ENCODE data around the gene MAP3K7CL. TPM values are rescaled to one million over a fixed set of nuclear protein-coding genes. Genes with fewer than 3 reads are reported as not detected.

The MAP3K7CL gene
- total RNA-seq, 1 donor from 2014 or later = 67.3 TPM

- Histone ChIP-seq H3K27me3 (ENCODE audit: insufficient read depth, low read length) (no peaks in the 10 kb centered on the region), H2AFZ (ENCODE audit: low read depth, low read length) (no peak overlapping the region), H3K4me3 (ENCODE audit: insufficient read depth, low read depth, low read length) (no peak overlapping the region), H3K9ac (ENCODE audit: low read length) (no peak overlapping the region), H3K4me1 (ENCODE audit: insufficient read depth, low read length) (peaks cover 15% of the 10 kb centered on the region), H4K20me1 (ENCODE audit: insufficient read depth, low read length) (no peaks in the 10 kb centered on the region), H3K36me3 (ENCODE audit: insufficient read depth, low read length) (no peaks in the 10 kb centered on the region), H3K9me3 (ENCODE audit: insufficient read depth, low read depth, low read length) (no peaks in the 10 kb centered on the region), H3K4me2 (ENCODE audit: low read length) (no peak overlapping the region), H3K79me2 (ENCODE audit: insufficient read depth, low read length) (no peaks in the 10 kb centered on the region), H3K27ac (ENCODE audit: low read depth, low read length) (no peak overlapping the region)
- Mint-ChIP-seq H3K4me3 (ENCODE audit: unreplicated experiment) (no peak overlapping the region), H3K27ac (ENCODE audit: unreplicated experiment) (no peak overlapping the region), H3K4me1 (ENCODE audit: low read depth, unreplicated experiment) (peaks cover 15% of the 10 kb centered on the region), H3K9me3 (ENCODE audit: unreplicated experiment) (no peaks in the 10 kb centered on the region), H3K36me3 (ENCODE audit: low read depth, unreplicated experiment) (no peaks in the 10 kb centered on the region), H3K27me3 (ENCODE audit: low read depth, unreplicated experiment) (no peaks in the 10 kb centered on the region)
- DNase-seq (ENCODE audit: low read depth) (no peak), FAIRE-seq (no peak)
- TF ChIP-seq EZH2 (IDR thresholded peaks at IDR 0.05; ENCODE audit: insufficient read depth, low read length) (no peak), CTCF (IDR thresholded peaks at IDR 0.05; ENCODE audit: insufficient read depth, low read depth, low read length) (no peak)
Observed at GRCh38 chr21:29096218-29097015, 34.0 kb upstream of the MAP3K7CL start.

DNA sequence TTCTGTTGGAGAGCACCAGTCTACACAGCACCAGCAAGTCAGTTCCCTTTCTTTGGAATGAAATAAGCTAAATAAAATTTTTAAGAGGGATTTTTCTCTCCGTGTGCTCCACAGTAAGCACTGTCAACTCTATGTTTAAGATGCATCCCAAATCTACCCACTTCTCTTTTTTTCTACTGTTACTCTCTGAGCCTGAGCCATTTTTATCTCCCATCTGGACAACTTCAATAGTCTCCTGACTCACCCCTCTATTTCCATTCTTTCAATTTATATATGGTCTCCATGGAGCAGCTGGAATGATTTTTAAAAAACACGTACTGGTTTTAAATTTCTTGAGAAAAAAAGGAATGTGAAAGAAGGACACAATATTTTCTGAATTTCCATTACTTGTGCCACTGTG lies 32.3 kb upstream of the MAP3K7CL start:
- no peaks in the 10 kb centered on the region for H3K9me3 ChIP-seq (ENCODE audit: insufficient read depth, low read depth, low read length)
- DNase-seq (ENCODE audit: low read depth) = no peak
- no peak for FAIRE-seq
- H3K36me3 Mint-ChIP-seq (ENCODE audit: low read depth, unreplicated experiment) = no peaks in the 10 kb centered on the region
- no peak overlapping the region for H3K9ac ChIP-seq (ENCODE audit: low read length)
- TF ChIP-seq CTCF (IDR thresholded peaks at IDR 0.05; ENCODE audit: insufficient read depth, low read depth, low read length) = no peak
- H3K4me3 ChIP-seq (ENCODE audit: insufficient read depth, low read depth, low read length) = no peak overlapping the region
- H3K4me1 ChIP-seq (ENCODE audit: insufficient read depth, low read length) = no peaks in the 10 kb centered on the region
- H3K4me2 ChIP-seq (ENCODE audit: low read length) = no peak overlapping the region
- H3K4me1 Mint-ChIP-seq (ENCODE audit: low read depth, unreplicated experiment) = peaks cover 5% of the 10 kb centered on the region
- no peaks in the 10 kb centered on the region for H3K27me3 Mint-ChIP-seq (ENCODE audit: low read depth, unreplicated experiment)
- H3K27ac Mint-ChIP-seq (ENCODE audit: unreplicated experiment) = no peak overlapping the region
- H3K27ac ChIP-seq (ENCODE audit: low read depth, low read length) = no peak overlapping the region
- no peaks in the 10 kb centered on the region for H3K27me3 ChIP-seq (ENCODE audit: insufficient read depth, low read length)
- H3K4me3 Mint-ChIP-seq (ENCODE audit: unreplicated experiment) = no peak overlapping the region
- no peaks in the 10 kb centered on the region for H3K36me3 ChIP-seq (ENCODE audit: insufficient read depth, low read length)
- no peak overlapping the region for H2AFZ ChIP-seq (ENCODE audit: low read depth, low read length)
- no peaks in the 10 kb centered on the region for H3K79me2 ChIP-seq (ENCODE audit: insufficient read depth, low read length)
- no peaks in the 10 kb centered on the region for H4K20me1 ChIP-seq (ENCODE audit: insufficient read depth, low read length)
- H3K9me3 Mint-ChIP-seq (ENCODE audit: unreplicated experiment) = no peaks in the 10 kb centered on the region

DNA sequence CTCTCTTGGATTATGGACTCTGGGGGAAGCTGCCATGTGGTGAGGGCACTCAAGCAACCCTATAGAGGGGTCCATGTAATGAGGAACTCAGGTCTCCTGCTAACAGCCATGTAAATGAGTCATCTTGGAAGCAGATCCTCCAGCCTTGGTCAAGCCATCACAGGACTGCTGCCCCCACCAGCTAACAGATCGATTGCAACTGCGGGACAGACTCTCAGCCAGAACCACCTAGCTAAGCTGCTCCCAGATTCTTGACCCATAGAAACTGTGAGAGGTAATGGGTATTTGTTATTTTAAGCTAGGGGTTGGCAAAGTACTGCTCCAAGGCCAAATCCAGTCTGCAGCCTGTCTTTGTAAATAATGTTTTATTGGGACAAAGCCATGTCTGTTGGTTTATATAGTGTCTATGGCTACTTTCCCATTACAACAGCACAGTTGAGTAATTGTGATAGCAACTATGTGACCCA lies 27.6 kb upstream of the MAP3K7CL start:
- Mint-ChIP-seq H3K9me3 (ENCODE audit: unreplicated experiment) (no peaks in the 10 kb centered on the region), H3K4me3 (ENCODE audit: unreplicated experiment) (no peak overlapping the region), H3K27ac (ENCODE audit: unreplicated experiment) (no peak overlapping the region), H3K27me3 (ENCODE audit: low read depth, unreplicated experiment) (no peaks in the 10 kb centered on the region), H3K4me1 (ENCODE audit: low read depth, unreplicated experiment) (peaks cover 17% of the 10 kb centered on the region), H3K36me3 (ENCODE audit: low read depth, unreplicated experiment) (no peaks in the 10 kb centered on the region)
- DNase-seq (ENCODE audit: low read depth) (peak; percentile 27), FAIRE-seq (no peak)
- Histone ChIP-seq H3K9ac (ENCODE audit: low read length) (no peak overlapping the region), H3K27ac (ENCODE audit: low read depth, low read length) (no peak overlapping the region), H3K27me3 (ENCODE audit: insufficient read depth, low read length) (no peaks in the 10 kb centered on the region), H3K4me1 (ENCODE audit: insufficient read depth, low read length) (peaks cover 17% of the 10 kb centered on the region), H4K20me1 (ENCODE audit: insufficient read depth, low read length) (no peaks in the 10 kb centered on the region), H2AFZ (ENCODE audit: low read depth, low read length) (no peak overlapping the region), H3K79me2 (ENCODE audit: insufficient read depth, low read length) (no peaks in the 10 kb centered on the region), H3K36me3 (ENCODE audit: insufficient read depth, low read length) (no peaks in the 10 kb centered on the region), H3K9me3 (ENCODE audit: insufficient read depth, low read depth, low read length) (no peaks in the 10 kb centered on the region), H3K4me3 (ENCODE audit: insufficient read depth, low read depth, low read length) (no peak overlapping the region), H3K4me2 (ENCODE audit: low read length) (no peak overlapping the region)
- TF ChIP-seq CTCF (IDR thresholded peaks at IDR 0.05; ENCODE audit: insufficient read depth, low read depth, low read length) (no peak), EZH2 (IDR thresholded peaks at IDR 0.05; ENCODE audit: insufficient read depth, low read length) (no peak)
